Stimulated activated CD4-positive, alpha-beta T cell treated with anti-CD3 and anti-CD28 coated beads, Interleukin-1b, Interleukin-23, amount 100 ng/mL, for 1 hour (primary cell): Measurements from ENCODE around the gene SMC6.

Experiments
- DNase-seq, 2 donors: peaks; one replicate each; pipeline ENCODE4 v3.0.0-alpha.2; 2020; ENCODE audit warnings: low read depth in 2 of 2

The SMC6 gene

GRCh38 chr2:17718689-17719088 is 34.9 kb downstream of the SMC6 start:
- DNase-seq, result no peak

GRCh38 chr2:17717666-17718065 is 35.9 kb downstream of the SMC6 start:
- DNase-seq, result no peak

- no peak for DNase-seq
Measured at GRCh38 chr2:17713291-17713690, 40.3 kb downstream of the SMC6 start.

GRCh38 chr2:17710547-17711248 is 42.9 kb downstream of the SMC6 start:
- DNase-seq, result no peak

GRCh38 chr2:17709897-17710296 is 43.7 kb downstream of the SMC6 start:
- DNase-seq, result no peak

GRCh38 chr2:17708501-17708900 is 45.1 kb downstream of the SMC6 start:
- DNase-seq, result no peak

- DNase-seq, result no peak
Measured at GRCh38 chr2:17706845-17707244, 46.8 kb downstream of the SMC6 start.

- DNase-seq, result no peak
Measured at GRCh38 chr2:17690776-17691175, 62.8 kb downstream of the SMC6 start.

GRCh38 chr2:17689010-17689409 is 64.6 kb downstream of the SMC6 start:
- DNase-seq, result no peak

- DNase-seq, result no peak
Measured at GRCh38 chr2:17688600-17688999, 65.0 kb downstream of the SMC6 start.

GRCh38 chr2:17683981-17684380 is 69.6 kb downstream of the SMC6 start:
- DNase-seq, result no peak

- DNase-seq, result no peak
Measured at GRCh38 chr2:17682098-17682857, 71.3 kb downstream of the SMC6 start.

GRCh38 chr2:17680119-17680518 is 73.5 kb downstream of the SMC6 start:
- no peak for DNase-seq

GRCh38 chr2:17674817-17675216 is 78.8 kb downstream of the SMC6 start:
- no peak for DNase-seq

- DNase-seq, result no peak
Measured at GRCh38 chr2:17672583-17673317, 80.9 kb downstream of the SMC6 start.

- no peak for DNase-seq
Measured at GRCh38 chr2:17667898-17668297, 85.7 kb downstream of the SMC6 start.

GRCh38 chr2:17664534-17664933 is 89.1 kb downstream of the SMC6 start:
- DNase-seq, result no peak

GRCh38 chr2:17662723-17663122 is 90.9 kb downstream of the SMC6 start:
- no peak for DNase-seq

- no peak for DNase-seq
Measured at GRCh38 chr2:17661460-17661859, 92.2 kb downstream of the SMC6 start.

GRCh38 chr2:17660219-17660618 is 93.4 kb downstream of the SMC6 start:
- no peak for DNase-seq

GRCh38 chr2:17658251-17658843 is 95.3 kb downstream of the SMC6 start:
- DNase-seq, result no peak

- DNase-seq, result no peak
Measured at GRCh38 chr2:17657759-17658158, 95.9 kb downstream of the SMC6 start.
